Activated naive CD4-positive, alpha-beta T cell treated with anti-CD3 and anti-CD28 coated beads for 36 hours (primary cell): ENCODE data around the gene PDLIM1. TPM values are rescaled to one million over a fixed set of nuclear protein-coding genes. Genes with fewer than 3 reads are reported as not detected.

Source experiments
- CTCF ChIA-PET: fragments of 350-600 bp; sonication (Branson Sonifier 250); formaldehyde crosslinking; loops from one replicate; lab custom pipeline; 2021; ENCODE audit warnings: antibody characterized with exemption; lab: Charles Lee
- DNase-seq: peaks from one replicate; pipeline ENCODE4 v3.0.0-alpha.2; 2020
- H3K27ac Mint-ChIP-seq: one replicate; pipeline ENCODE4 v1.8.0; 2021; ENCODE audit warnings: mild to moderate bottlenecking, mixed read lengths
- H3K27me3 Mint-ChIP-seq: one replicate; pipeline ENCODE4 v1.8.0; 2021; ENCODE audit warnings: low read depth, mixed read lengths
- H3K36me3 Mint-ChIP-seq: one replicate; pipeline ENCODE4 v1.8.0; 2021; ENCODE audit warnings: low read depth, mixed read lengths
- H3K4me1 Mint-ChIP-seq: one replicate; pipeline ENCODE4 v1.8.0; 2021; ENCODE audit warnings: low read depth, mixed read lengths
- H3K4me3 Mint-ChIP-seq: one replicate; pipeline ENCODE4 v1.8.0; 2021; ENCODE audit warnings: mild to moderate bottlenecking, moderate library complexity, mixed read lengths
- H3K9me3 Mint-ChIP-seq: one replicate; pipeline ENCODE4 v1.8.0; 2021; ENCODE audit warnings: mixed read lengths
- intact Hi-C: fragments of 100-400 bp; cut with micrococcal nuclease; formaldehyde crosslinking; loops from one replicate; pipeline ENCODE4 v1.15.1; 2023
- total RNA-seq, 2 experiments: library from RNA; stranded (reverse); gene quantifications; one replicate each; pipeline ENCODE4 v1.2.3, GENCODE V29; 2021

The PDLIM1 gene
- total RNA-seq, 2 experiments from 2014 or later: 0.27 to 0.33 TPM

- CTCF ChIA-PET: no interaction called here
These were observed 39.9 kb downstream of the PDLIM1 start for GRCh38 chr10:95250856-95251255.

GRCh38 chr10:95249467-95249866, 41.3 kb downstream of the PDLIM1 start:
- DNase-seq: no peak
- no peaks in the 10 kb centered on the region for H3K9me3 Mint-ChIP-seq
- peaks cover 25% of the 10 kb centered on the region for H3K27me3 Mint-ChIP-seq
- H3K4me1 Mint-ChIP-seq: no peaks in the 10 kb centered on the region
- no peak overlapping the region for H3K4me3 Mint-ChIP-seq
- H3K27ac Mint-ChIP-seq: no peak overlapping the region
- no peaks in the 10 kb centered on the region for H3K36me3 Mint-ChIP-seq
- intact Hi-C loops: loop anchor here (5.0 kb wide), 1 partner anchor 353 kb away; no protein-coding TSS in a partner anchor
- CTCF ChIA-PET: interaction anchor here (0.6 to 1.3 kb wide), 2 partner anchors 9 to 114 kb away, joined by 3 to 5 read pairs; no protein-coding TSS in a partner anchor

More at GRCh38 chr10:95250856-95251255, 39.9 kb downstream of the PDLIM1 start:
- Mint-ChIP-seq H3K9me3 (peaks cover 1% of the 10 kb centered on the region), H3K4me1 (no peaks in the 10 kb centered on the region), H3K36me3 (no peaks in the 10 kb centered on the region), H3K27me3 (peaks cover 23% of the 10 kb centered on the region), H3K27ac (no peak overlapping the region), H3K4me3 (no peak overlapping the region)
- intact Hi-C loops: no loop called here
- no peak for DNase-seq

- Mint-ChIP-seq H3K36me3 (no peaks in the 10 kb centered on the region), H3K27me3 (peaks cover 25% of the 10 kb centered on the region), H3K4me1 (no peaks in the 10 kb centered on the region), H3K4me3 (no peak overlapping the region), H3K27ac (no peak overlapping the region), H3K9me3 (no peaks in the 10 kb centered on the region)
- CTCF ChIA-PET: interaction anchor here (0.6 to 1.3 kb wide), 2 partner anchors 9 to 114 kb away, joined by 3 to 5 read pairs; no protein-coding TSS in a partner anchor
- intact Hi-C loops: loop anchor here (5.0 kb wide), 1 partner anchor 353 kb away; no protein-coding TSS in a partner anchor
- no peak for DNase-seq
These were observed 41.8 kb downstream of the PDLIM1 start for GRCh38 chr10:95248989-95249388.

- DNase-seq: no peak
- H3K27me3 Mint-ChIP-seq: peaks cover 28% of the 10 kb centered on the region
- CTCF ChIA-PET: interaction anchor here (2.6 to 7.0 kb wide), 2 partner anchors 16 to 115 kb away, joined by 11 to 160 read pairs; no protein-coding TSS in a partner anchor
- no peaks in the 10 kb centered on the region for H3K36me3 Mint-ChIP-seq
- no peaks in the 10 kb centered on the region for H3K9me3 Mint-ChIP-seq
- no peak overlapping the region for H3K27ac Mint-ChIP-seq
- no peak overlapping the region for H3K4me3 Mint-ChIP-seq
- H3K4me1 Mint-ChIP-seq: no peaks in the 10 kb centered on the region
- intact Hi-C loops: loop anchor here (5.0 kb wide), 1 partner anchor 354 kb away; no protein-coding TSS in a partner anchor
These were observed 42.8 kb downstream of the PDLIM1 start for GRCh38 chr10:95247881-95248583.

- Mint-ChIP-seq H3K9me3 (no peaks in the 10 kb centered on the region), H3K4me1 (no peaks in the 10 kb centered on the region), H3K4me3 (no peak overlapping the region), H3K36me3 (no peaks in the 10 kb centered on the region), H3K27me3 (peaks cover 23% of the 10 kb centered on the region), H3K27ac (no peak overlapping the region)
- CTCF ChIA-PET: interaction anchor here (0.6 to 7.0 kb wide), 9 partner anchors 11 to 142 kb away, joined by 3 to 160 read pairs (median 5); no protein-coding TSS in a partner anchor
- DNase-seq: no peak
- intact Hi-C loops: loop anchor here (5.0 kb wide), 1 partner anchor 355 kb away; no protein-coding TSS in a partner anchor
These were observed 43.5 kb downstream of the PDLIM1 start for GRCh38 chr10:95247200-95247880.

GRCh38 chr10:95246582-95247051, 44.2 kb downstream of the PDLIM1 start:
- H3K9me3 Mint-ChIP-seq: no peaks in the 10 kb centered on the region
- H3K4me1 Mint-ChIP-seq: no peaks in the 10 kb centered on the region
- DNase-seq: peak; percentile 78
- CTCF ChIA-PET: interaction anchor here (0.6 to 7.0 kb wide), 13 partner anchors 9 to 635 kb away, joined by 3 to 160 read pairs (median 4); no protein-coding TSS in a partner anchor
- H3K27ac Mint-ChIP-seq: no peak overlapping the region
- H3K4me3 Mint-ChIP-seq: no peak overlapping the region
- no peaks in the 10 kb centered on the region for H3K36me3 Mint-ChIP-seq
- H3K27me3 Mint-ChIP-seq: peaks cover 18% of the 10 kb centered on the region
- intact Hi-C loops: loop anchor here (1.0 to 5.0 kb wide), 2 partner anchors 117 to 356 kb away; no protein-coding TSS in a partner anchor

- Mint-ChIP-seq H3K4me1 (no peaks in the 10 kb centered on the region), H3K4me3 (no peak overlapping the region), H3K27ac (no peak overlapping the region), H3K9me3 (no peaks in the 10 kb centered on the region), H3K27me3 (peaks cover 15% of the 10 kb centered on the region), H3K36me3 (no peaks in the 10 kb centered on the region)
- CTCF ChIA-PET: interaction anchor here (0.6 to 7.0 kb wide), 11 partner anchors 8 to 265 kb away, joined by 3 to 160 read pairs (median 4); no protein-coding TSS in a partner anchor
- intact Hi-C loops: loop anchor here (1.0 to 5.0 kb wide), 2 partner anchors 118 to 357 kb away; no protein-coding TSS in a partner anchor
- DNase-seq: no peak
These were observed 45.3 kb downstream of the PDLIM1 start for GRCh38 chr10:95245425-95246055.

- DNase-seq: no peak
- Mint-ChIP-seq H3K36me3 (no peaks in the 10 kb centered on the region), H3K4me1 (no peaks in the 10 kb centered on the region), H3K4me3 (no peak overlapping the region), H3K27me3 (peaks cover 11% of the 10 kb centered on the region), H3K27ac (no peak overlapping the region), H3K9me3 (no peaks in the 10 kb centered on the region)
- CTCF ChIA-PET: interaction anchor here (0.6 to 7.0 kb wide), 13 partner anchors 13 to 721 kb away, joined by 3 to 160 read pairs (median 3); no protein-coding TSS in a partner anchor
- intact Hi-C loops: no loop called here
These were observed 46.7 kb downstream of the PDLIM1 start for GRCh38 chr10:95244152-95244551.

GRCh38 chr10:95243318-95243617, 47.5 kb downstream of the PDLIM1 start:
- Mint-ChIP-seq H3K27ac (no peak overlapping the region), H3K36me3 (no peaks in the 10 kb centered on the region), H3K4me1 (no peaks in the 10 kb centered on the region), H3K4me3 (no peak overlapping the region), H3K27me3 (peaks cover 7% of the 10 kb centered on the region), H3K9me3 (no peaks in the 10 kb centered on the region)
- no peak for DNase-seq
- intact Hi-C loops: loop anchor here (1.0 kb wide), 4 partner anchors 35 to 613 kb away; no protein-coding TSS in a partner anchor
- CTCF ChIA-PET: interaction anchor here (0.7 to 7.0 kb wide), 20 partner anchors 9 to 210 kb away, joined by 3 to 160 read pairs (median 5); no protein-coding TSS in a partner anchor

GRCh38 chr10:95242581-95243317, 48.1 kb downstream of the PDLIM1 start:
- H3K9me3 Mint-ChIP-seq: no peaks in the 10 kb centered on the region
- intact Hi-C loops: loop anchor here (1.0 kb wide), 4 partner anchors 34 to 612 kb away; no protein-coding TSS in a partner anchor
- peak; percentile 67 for DNase-seq

GRCh38 chr10:95241533-95241932, 49.3 kb downstream of the PDLIM1 start:
- Mint-ChIP-seq H3K36me3 (no peaks in the 10 kb centered on the region), H3K4me1 (peaks cover 4% of the 10 kb centered on the region), H3K27me3 (peaks cover 14% of the 10 kb centered on the region), H3K27ac (no peak overlapping the region), H3K9me3 (no peaks in the 10 kb centered on the region), H3K4me3 (no peak overlapping the region)
- CTCF ChIA-PET: interaction anchor here (1.5 to 7.0 kb wide), 3 partner anchors 58 to 121 kb away, joined by 3 to 160 read pairs (median 16); no protein-coding TSS in a partner anchor
- intact Hi-C loops: no loop called here
- DNase-seq: no peak

More at GRCh38 chr10:95242581-95243317, 48.1 kb downstream of the PDLIM1 start:
- peaks cover 9% of the 10 kb centered on the region for H3K27me3 Mint-ChIP-seq
- CTCF ChIA-PET: interaction anchor here (0.7 to 7.0 kb wide), 19 partner anchors 9 to 210 kb away, joined by 3 to 160 read pairs (median 5); no protein-coding TSS in a partner anchor
- H3K27ac Mint-ChIP-seq: no peak overlapping the region
- H3K36me3 Mint-ChIP-seq: no peaks in the 10 kb centered on the region
- H3K4me1 Mint-ChIP-seq: no peaks in the 10 kb centered on the region
- no peak overlapping the region for H3K4me3 Mint-ChIP-seq
